HFF-Myc (cell line): Measurements from ENCODE around the gene PINK1.

Experiments
- DNase-seq: peaks from one replicate; pipeline ENCODE4 v3.0.0-alpha.2; 2011; ENCODE audit warnings: low read depth; ENCODE audit errors: extremely low read depth
- H3K4me3 ChIP-seq: replicated peaks from 2 replicates; pipeline ENCODE4 v1.5.1; 2011; ENCODE audit warnings: low read depth, mild to moderate bottlenecking, control low read depth, low read length
- CTCF ChIP-seq: IDR thresholded peaks from 2 replicates; pipeline ENCODE4 v1.5.1; 2012; ENCODE audit warnings: mild to moderate bottlenecking, low read depth, low read length, control low read depth; ENCODE audit errors: missing control alignments

The PINK1 gene

GRCh38 chr1:20663365-20663764 is 30.1 kb downstream of the PINK1 start:
- no peak for TF ChIP-seq CTCF
- DNase-seq: no peak
- no peak overlapping the region for H3K4me3 ChIP-seq

- DNase-seq: no peak
- no peak for TF ChIP-seq CTCF
These were observed 30.9 kb downstream of the PINK1 start for GRCh38 chr1:20663969-20664715.

GRCh38 chr1:20665726-20666125 is 32.5 kb downstream of the PINK1 start:
- TF ChIP-seq CTCF: no peak

More at GRCh38 chr1:20663969-20664715, 30.9 kb downstream of the PINK1 start:
- no peak overlapping the region for H3K4me3 ChIP-seq

GRCh38 chr1:20666146-20666545 is 32.9 kb downstream of the PINK1 start:
- TF ChIP-seq CTCF: no peak
- no peak overlapping the region for H3K4me3 ChIP-seq
- no peak for DNase-seq

More at GRCh38 chr1:20665726-20666125, 32.5 kb downstream of the PINK1 start:
- H3K4me3 ChIP-seq: no peak overlapping the region
- no peak for DNase-seq

GRCh38 chr1:20666804-20667203 is 33.5 kb downstream of the PINK1 start:
- no peak overlapping the region for H3K4me3 ChIP-seq
- DNase-seq: peak; percentile 16
- TF ChIP-seq CTCF: no peak

GRCh38 chr1:20668581-20668980 is 35.3 kb downstream of the PINK1 start:
- no peak overlapping the region for H3K4me3 ChIP-seq
- DNase-seq: no peak
- no peak for TF ChIP-seq CTCF

GRCh38 chr1:20670936-20671335 is 37.7 kb downstream of the PINK1 start:
- DNase-seq: no peak
- H3K4me3 ChIP-seq: no peak overlapping the region
- no peak for TF ChIP-seq CTCF
